Activated CD4-positive, alpha-beta T cell treated with anti-CD3 and anti-CD28 coated beads, Interleukin-10, Interleukin-2, amounts not matched to agents 100 ng/mL and 50 ng/mL, durations not matched to agents 16 hours and 8 hours (primary cell): ENCODE data around the gene RPS3.
A peak's percentile ranks its signal among the peaks of the same experiment; 100 is the strongest.
"Not testable (repeated sequence)": the region's sequence is repeated elsewhere in the genome, so short reads cannot be mapped to it uniquely, and the experiment has no call there.

ENCODE experiments used
- DNase-seq: peaks from one replicate; pipeline ENCODE4 v3.0.0-alpha.2; 2020

RPS3 gene

DNA sequence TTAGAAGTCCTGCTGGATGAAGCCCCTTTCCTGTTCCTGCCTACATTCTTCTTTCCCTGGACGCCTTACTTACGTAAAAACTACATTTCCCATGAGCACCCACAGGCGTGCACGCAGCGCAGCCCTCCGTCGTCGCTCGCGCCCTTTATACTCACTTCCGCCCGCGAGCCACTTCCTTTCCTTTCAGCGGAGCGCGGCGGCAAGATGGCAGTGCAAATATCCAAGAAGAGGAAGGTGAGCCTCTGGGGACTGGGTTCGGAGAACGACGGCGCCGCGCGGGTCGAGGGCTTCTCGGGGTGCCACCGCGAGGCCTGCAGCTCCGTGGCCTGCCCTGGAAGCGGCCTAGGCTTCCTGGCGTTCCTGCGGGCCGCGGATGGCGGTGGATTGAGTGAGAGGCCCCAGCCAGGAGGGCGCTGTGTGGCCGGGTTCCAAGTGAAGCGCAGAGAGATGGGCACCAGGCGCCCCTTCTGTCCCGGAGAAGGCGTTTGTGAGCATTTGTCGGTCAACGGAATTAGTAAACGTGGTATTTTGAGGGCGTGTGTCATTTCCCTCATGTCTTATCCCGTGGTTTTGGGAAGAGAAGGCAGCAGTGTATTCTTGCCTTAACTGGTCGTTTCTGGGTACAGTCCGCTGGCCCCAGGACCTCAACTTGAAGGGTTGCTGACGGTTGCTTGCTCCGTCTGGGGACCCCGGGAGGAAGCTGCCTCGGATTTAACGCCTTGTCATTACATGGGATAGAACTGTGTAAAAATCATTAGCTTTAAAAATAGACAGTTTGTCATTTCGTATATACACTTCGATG lies at the start of gene RPS3:
Gene RPS3, plus strand, starts transcription at position 175 of the 802 bp plus-strand sequence. Its CDS starts 30 bp downstream, at position 205.
- peak; percentile 93 for DNase-seq

DNA sequence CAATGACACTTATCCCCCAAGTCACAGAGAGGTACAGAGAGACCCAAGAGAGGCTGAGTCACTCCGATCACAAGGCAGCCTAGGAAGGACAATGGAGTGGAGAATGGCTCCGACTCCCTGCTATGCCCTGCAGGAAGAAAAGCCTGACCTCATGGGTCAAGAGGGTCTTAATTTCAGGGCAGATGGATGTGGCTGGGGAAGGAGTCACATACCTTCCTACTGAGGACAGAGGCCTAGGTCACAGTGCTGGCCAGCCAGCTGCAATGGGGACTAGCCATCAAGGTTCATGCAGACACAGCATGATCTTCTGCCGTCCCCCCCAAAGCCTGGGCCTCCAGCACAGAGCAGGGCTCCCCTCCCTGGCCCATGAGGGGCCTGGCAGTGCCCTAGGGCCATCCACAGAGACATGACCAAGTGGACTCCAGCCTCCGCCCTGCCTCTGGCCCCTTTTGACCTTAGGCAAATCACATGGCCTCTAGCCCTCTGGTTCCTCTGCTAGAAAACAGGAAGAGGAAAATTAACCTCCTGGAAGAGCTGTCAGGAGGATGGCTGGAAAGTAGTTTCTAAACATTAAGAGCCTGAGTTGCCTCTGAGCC lies 49.7 kb upstream of the RPS3 start:
- no peak for DNase-seq

DNA sequence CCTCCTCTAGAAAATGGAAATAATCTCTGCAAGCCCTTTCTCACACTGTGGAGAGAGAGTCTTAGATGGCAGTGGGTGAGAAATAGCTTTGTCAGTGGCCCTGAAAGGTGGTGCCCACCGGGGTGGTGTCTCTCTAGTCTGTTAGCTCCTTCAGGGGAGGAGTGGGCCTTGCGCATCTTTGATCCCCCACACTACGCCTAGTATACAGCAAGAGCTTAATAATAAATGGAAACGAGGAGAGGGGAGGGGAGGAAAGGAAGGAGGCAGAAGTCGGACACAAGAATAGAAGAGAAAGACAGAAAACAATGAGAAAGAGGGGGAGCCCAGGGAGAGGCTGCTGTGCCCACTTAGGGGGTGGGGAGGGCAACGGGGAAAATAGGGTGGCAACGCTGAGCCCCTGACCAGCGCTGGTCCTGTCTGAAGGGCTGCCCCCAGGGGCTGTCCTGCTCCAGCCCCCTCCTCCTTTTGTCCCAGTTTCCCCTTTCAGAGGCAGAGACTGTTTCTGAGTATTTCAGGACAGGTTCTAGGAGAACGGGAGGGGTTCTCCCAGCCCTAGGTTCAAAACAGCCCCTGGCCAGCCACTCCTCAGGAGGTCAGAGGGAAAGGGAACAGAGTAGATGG lies 49.1 kb upstream of the RPS3 start:
- no peak for DNase-seq

DNA sequence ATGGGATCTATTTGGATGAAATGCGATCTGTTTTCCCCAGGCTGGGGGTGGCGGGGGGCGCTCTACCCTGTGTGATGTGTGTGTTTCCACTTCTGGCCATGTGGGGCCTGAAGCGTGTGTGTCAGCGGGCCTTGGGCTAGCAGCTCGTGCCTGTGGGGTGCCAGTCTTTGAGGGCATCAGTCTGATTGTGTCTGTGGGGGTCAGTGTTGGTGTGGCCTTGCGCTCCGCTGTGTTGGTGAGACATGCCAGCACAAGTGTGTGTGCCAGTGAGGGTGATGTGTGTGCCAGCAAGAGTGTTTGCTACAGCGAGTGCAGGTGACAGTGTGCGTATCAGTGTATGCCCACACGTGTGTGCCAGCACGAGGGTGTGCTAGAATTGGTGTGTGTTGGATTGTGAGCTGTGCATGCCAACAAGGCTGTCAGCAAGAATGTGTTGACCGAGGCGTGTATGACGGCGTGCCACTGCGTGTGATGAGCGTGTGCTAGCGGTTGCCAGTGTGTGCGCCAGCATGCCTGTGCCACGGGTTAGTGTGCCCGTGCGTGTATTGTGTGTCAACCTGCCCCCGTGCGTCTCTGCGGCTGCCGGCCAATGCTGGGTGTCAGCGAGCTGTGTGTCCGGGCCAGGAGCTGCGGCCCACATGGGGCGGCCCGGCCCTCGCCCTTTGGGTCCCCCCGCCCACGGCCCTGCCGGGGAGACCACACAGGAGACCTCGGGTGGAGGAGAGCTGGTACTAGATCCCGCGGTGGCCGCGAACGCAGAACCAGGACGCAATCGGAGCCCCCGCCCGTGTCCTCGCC lies 48.4 kb upstream of the RPS3 start:
- DNase-seq = peak; percentile 43

DNA sequence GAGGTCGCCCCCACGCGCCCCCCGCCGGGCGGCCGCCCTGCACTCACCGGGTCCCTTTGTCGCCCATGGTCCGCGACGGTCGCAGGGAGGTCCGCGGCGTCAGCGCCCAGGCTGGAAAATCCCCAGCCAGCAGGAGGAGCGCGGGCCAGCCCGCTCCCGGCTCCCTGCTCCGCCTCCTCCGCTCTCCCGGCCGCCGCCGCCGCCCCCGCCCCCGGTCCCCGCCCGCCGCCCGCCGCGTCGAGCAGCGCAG lies 47.9 kb upstream of the RPS3 start, which contains the start of gene ARRB1:
Gene ARRB1, minus strand, starts transcription at position 121 of the 250 bp plus-strand sequence. Its CDS starts 54 bp downstream, at position 67.
- DNase-seq = no peak

DNA sequence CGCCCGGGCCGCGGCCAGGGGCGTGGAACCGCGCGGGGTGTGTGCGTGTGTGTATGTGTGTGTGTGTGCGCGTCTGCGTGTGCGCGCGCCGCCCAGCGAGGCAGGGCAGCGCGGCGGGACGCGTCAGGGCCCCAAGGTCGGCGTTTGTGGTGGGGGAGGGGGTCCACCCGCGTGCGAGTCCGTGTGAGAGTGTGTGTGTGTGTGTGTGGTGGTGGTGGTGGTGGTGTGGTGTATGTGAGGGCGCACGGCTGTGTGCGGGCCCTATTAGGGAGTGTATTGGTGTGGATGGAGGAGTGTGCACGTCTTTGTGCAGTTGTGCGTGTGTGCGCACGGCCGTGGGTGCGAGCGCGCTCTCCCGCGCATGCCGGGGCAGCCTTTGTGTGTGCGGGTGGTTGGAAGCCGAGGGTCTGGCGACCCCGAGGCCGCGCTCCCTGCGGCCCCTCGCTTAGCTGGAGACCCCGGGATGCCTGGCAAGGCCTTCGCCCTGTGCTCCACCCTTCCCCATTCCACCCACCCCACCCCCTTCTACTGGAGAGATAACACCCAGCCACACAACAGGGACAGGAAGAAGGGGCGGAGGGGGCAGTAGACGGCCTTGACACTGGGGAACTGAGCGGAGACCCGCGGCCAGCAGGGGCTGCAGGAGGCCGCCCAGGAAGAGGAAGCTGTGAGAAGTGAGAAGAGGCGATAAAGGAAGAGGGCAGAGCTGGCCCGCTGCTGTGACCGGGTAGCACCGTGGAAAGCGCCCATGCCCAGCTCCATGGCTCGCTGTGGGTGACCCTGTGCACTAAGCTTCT lies 47.3 kb upstream of the RPS3 start:
- DNase-seq = peak; percentile 49

DNA sequence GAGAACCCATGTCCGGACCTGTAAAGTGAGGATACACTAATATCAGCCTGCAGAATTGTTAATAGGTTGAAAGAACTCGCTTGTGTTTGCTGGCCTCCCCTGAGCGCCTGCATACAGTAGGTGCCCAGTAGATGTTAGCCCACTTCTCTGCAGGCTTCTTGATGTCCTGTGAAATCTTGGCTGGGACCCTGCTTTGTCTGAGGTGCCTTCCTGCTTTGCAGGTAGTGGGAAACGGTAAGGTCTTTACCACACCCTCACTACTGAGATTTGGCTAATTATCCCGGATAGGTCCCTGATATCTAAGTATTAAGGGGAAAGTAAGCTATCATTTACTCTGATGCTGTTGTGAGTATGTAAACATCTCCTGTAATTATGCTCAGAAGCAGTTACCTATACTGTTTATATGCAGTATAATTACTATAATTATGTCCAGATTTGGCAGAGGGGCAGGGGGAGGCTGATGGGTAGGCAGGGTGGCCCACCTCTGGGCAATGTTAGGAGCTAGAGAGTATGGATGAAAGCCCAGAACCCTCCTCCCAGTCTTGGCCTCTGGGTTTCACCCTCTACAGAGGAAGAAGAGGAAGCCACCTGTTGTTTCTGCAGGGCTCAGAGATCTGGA lies 46.6 kb upstream of the RPS3 start:
- DNase-seq = no peak

DNA sequence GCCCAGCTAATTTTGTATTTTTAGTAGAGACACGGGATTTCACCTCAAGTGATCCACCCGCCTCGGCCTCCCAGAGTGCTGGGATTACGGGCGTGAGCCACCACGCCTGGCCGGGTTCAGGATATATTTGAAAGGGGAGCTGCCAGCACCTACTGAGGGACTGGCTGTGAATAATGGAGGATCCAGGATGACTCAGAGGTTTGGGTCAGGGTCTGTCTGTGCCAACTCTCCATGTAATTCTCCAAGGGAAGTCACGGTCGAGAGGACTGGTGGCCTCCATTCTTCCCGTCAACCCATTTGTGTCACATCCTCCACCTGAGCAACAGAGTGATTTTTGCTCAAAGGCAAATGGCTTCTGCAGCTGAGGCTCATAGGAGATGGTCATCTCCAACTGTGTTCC lies 44.3 kb upstream of the RPS3 start:
- DNase-seq = no peak

DNA sequence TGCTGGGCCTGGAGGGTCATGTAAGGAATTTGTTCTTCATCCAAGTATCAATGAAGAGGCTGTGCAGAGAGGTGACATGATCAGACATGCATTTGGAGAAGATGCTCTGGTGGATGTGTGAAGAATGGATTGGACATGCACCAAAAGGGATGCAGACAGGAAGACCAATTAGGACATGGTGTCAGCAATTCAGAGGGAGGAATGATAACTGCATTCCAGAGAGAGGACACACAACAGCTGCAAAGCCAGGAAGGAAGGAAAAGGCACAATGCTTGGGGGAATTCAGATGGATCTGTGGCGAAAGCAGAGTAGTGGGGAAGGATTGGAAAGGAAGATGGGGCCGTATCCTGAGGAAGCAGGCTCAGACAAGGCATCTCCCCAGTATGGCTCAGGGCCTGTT lies 42.7 kb upstream of the RPS3 start:
- DNase-seq = no peak

DNA sequence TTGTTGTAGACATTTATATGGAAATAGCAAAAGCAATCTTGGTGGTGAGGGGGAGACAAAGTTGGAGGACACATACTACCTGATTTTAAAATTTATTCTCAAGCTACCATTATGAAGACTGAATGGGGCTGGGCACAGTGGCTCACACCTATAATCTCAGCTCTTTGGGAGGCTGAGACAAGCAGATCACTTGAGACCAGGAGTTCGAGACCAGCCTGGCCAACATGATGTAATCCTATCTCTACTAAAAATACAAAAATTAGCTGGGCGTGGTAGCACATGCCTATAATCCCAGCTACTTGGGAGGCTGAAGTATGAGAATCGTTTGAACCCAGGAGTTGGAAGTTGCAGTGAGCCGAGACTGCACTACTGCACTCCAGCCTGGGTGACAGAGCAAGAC lies 37.0 kb upstream of the RPS3 start:
- not testable (repeated sequence) for DNase-seq

DNA sequence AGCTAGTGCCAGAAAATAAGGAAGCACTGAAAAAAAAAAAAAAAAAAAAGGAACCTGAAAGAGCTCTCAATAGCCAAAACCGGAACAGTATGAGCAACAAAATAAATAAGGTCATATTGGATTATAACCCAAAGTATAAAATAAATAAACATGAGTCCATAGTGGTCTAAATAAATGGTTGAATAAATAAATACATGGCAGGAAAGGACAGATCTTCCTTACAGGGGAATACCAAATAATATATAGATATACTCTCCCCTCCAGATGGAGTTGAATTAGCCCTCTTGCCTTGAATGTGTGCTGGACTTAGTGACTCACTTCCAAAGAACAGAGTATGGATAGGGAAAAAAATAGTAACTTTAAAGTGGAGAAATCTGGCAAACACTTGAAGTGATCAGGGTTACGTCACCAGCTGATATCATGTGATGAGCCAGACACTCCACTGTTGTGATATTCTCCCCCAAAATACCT lies 33.6 kb upstream of the RPS3 start:
- no peak for DNase-seq

DNA sequence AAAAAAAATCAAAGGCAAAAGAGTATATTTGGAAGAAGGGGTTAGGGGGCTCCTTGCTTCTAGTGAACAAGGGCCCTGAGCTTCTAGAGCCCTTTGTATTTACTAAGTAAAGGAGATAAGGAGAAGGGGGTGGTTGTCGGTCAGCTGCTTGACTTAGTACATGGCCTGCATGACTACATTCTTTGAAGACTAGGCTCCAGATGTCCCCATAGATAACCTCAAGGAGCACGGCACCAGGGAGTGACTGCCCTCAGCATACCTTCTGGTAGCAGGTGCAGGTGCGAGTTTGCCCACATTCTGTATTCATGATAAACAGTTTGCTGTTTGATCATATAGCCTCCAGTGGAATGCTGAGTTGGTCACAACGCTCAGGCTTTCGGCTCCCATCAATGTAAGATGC lies 32.5 kb upstream of the RPS3 start:
- DNase-seq = not testable (repeated sequence)

DNA sequence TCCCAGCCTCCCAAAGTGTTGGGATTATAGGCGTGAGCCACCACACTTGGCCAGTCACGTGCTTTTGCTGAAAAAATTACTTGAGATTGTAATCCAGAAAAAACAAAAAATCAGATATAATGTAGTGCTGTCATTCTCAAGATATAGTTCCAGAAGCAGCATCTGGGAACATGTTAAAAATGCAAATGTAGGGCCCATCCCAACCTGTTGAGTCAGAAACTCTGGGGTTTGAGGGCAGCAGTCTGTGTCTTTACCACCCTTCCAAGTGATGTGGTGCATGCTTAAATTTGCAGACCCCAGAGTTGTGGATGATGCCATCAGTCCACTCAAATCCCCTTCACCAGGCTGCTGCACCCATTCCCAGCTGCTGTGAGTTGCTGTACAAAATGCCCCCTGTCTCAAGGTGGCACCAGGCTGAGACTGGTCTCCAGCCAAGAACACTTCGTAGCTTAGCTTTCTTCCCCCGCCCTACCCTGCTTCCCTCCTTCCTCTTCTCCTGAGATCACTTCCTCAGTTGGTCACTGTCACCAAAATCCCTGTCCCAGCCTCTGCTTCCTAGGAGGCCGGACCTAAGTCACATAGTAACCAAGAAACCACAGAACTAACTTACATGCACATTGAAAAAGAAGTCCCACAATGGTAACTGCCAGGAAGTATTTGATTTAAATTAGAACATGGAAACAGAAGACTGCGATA lies 29.6 kb upstream of the RPS3 start:
- DNase-seq = no peak

DNA sequence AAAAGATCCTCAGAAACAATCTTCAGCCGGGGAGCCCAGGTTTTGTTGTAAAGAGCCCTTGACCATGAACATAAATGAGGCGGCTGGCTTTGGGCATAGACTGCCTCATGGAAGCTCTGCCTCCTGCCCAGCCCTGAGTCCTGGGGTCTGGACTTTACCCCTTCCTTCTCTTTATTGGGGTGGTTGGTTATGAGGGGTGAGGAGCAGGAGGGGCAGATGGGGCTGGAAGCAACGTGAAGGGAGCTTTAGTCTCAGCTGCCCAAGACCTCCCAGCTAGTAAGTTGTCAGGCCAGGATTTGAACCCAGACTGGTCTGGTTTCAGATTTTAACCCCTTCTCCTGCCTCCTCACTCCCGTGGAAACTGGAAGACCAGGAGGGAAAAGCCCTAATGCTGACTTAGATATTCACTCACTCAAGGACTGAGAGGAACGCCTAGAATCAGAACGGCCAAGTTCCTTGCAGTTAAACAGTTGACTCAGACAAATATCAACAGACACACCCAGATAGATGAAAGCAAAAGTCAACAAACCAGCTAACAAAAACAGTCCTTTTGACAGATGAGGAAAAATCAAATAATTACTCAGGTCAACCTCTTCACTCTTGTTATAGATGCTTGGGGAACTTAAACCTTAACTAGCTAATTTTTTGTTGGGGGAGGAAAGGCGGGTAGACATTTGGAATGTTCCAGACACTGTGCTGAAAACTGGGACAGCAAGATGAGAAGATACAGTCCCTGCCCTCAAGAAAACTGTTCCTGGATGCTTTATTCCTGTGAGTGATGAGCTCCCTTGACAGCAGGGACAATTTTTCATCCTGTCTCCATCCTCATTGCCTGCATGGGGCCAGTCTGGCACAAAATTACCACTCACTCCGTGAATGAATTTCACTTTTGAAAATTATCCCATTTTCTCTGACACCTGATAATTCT lies 27.1 kb upstream of the RPS3 start:
- DNase-seq = no peak

DNA sequence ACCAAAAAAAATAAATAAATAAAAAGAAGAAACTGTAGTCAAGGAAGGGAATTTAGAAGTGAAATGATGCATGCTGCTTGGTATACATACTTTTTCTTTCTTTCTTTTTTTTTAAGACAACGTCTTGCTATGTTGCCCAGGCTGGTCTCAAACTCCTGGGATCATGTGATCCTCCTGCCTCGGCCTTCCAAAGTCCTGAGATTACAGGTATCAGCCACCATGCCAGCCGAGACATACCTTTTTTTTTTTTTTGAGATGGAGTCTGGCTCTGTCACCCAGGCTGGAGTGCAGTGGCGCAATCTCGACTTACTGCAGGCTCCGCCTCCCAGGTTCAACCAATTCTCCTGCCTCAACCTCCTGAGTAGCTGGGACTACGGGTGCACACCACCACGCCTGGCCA lies 26.1 kb upstream of the RPS3 start:
- no peak for DNase-seq

DNA sequence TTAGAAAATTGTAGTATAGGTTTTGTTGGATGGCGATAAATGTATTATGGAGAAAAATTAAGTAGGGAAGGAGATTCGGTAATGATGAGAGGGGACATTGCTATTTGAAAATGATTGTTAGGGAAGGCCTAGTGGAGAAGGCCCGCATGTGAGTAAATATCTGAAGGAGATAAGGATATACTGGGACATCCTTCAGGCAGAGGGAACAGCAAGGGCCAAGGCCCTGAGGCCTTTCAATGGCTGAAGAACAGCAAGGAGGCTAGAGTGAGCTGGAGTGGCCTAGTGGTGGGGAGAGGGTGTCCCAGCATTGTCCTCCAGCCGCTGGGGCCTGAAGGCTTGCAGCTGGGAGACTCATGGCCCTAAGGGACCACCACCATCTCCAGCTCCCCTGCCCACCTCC lies 24.7 kb upstream of the RPS3 start:
- DNase-seq = no peak

DNA sequence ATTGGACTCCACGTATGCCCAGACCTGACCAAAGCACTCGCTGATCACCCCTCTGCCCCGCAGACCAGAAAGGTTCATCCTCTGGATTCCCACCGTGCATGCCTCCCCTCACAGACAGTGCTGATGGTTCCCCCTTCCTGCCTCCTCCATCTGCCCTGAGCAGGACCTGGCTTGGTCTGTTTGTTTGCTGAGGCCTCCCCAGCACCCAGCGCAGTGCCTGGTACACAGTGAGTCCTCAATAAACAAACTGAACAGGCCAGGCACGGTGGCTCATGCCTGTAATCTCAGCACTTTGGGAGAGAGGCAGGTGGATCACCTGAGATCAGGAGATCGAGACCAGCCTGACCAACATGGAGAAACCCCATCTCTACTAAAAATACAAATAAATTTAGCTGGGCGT lies 23.7 kb upstream of the RPS3 start:
- DNase-seq = no peak

DNA sequence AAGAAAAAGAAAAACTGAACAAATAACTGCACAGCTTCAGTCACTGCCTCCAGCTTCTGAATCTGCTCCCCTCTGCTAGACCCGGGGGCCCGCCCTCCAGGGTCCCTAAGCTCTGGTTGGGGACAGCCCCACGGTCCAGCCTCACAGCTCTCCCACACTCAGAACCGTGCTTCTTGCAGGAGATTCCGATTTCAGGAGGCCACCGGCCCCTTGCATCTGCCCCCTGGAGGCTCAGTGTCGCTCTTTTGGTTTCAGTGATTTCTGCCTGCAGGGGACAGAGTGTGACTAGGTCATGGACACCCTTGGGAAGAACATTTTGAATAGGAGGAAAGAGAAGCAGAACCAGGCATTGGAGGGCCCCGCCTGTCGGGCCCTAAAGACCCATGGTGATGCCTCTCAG lies 23.1 kb upstream of the RPS3 start:
- no peak for DNase-seq

DNA sequence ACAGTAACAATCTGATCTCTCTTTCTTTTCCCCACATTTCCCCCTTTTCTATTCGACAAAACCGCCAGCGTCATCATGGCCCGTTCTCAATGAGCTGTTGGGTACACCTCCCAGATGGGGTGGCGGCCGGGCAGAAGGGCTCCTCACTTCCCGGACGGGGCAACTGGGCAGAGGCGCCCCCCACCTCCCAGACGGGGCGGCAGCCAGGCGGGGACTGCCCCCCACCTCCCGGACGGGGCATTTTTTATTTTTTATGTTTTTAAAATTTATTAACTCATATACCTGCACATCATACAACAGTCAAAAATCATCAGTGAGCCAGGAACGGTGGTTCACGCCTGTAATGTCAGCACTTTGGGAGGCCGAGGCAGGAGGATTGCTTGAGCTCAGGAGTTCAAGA lies 20.5 kb upstream of the RPS3 start:
- DNase-seq = not testable (repeated sequence)

DNA sequence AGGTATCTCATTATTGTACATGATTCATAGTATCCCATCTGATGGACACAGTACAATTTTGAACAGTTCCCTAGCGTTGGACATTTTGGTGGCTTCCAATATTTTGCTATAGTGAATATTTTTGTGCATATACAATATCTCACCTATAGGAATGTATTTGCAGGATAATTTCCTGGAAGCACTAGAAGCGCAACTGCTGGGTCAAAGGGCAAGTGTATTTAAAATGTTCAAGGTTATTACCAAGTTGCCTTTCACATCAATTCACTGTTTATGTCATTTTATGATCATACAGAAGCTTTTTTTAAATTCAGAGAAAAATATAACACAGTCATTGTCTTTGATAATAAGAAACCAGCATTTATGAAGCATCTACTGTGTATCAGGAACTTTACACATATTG lies 19.1 kb upstream of the RPS3 start:
- DNase-seq = no peak
